K562 (cell line): ENCODE data around the gene SNAPC2. TPM values are rescaled to one million over a fixed set of nuclear protein-coding genes. Genes with fewer than 3 reads are reported as not detected.

Experiments used
- FUS ChIP-seq: fragments of 200-400 bp; formaldehyde crosslinking; optimal IDR thresholded peaks from 2 replicates; pipeline ENCODE3; 2017; ENCODE audit warnings: low read depth, low read length
- NFYB ChIP-seq: IDR thresholded peaks from 2 replicates; pipeline ENCODE4 v1.6.1; 2011; ENCODE audit warnings: mild to moderate bottlenecking, moderate library complexity; ENCODE audit not compliant: insufficient read length; ENCODE audit errors: extremely low read depth
- SMAD4 ChIP-seq: fragments of 250-450 bp; sonication (Bioruptor Pico); conservative IDR thresholded peaks from 2 replicates; pipeline ENCODE4 v1.8.0; 2021; ENCODE audit warnings: inconsistent platforms, mild to moderate bottlenecking, moderate library complexity
- ZBTB1 ChIP-seq: sonication (generic); formaldehyde crosslinking; IDR thresholded peaks from 2 replicates; pipeline ENCODE4 v1.8.1; 2023; ENCODE audit warnings: missing genetic modification reagents, low read depth, mild to moderate bottlenecking, borderline replicate concordance
- polyA plus RNA-seq, 8 experiments: library from polyadenylated mRNA; depleted of rRNA in 4 of 8; stranded (reverse) in 5 of 8; unstranded in 3 of 8; fragments of >200 nt; fragmentation: Nextera tagmentation in 2 of 8; fragmentation: Illumina TruSeq in 1 of 8; extraction: Ambion mirVana in 2 of 8; extraction: Trizol in 1 of 8; gene quantifications; 2 replicates each; pipeline versions ENCODE4 v1.2.1 to v1.2.3, GENCODE V29; 2011 to 2014; ENCODE audit warnings: inconsistent platforms in 1 of 8, missing spikeins in 1 of 8
- total RNA-seq, 7 experiments: library from RNA; depleted of rRNA in 6 of 7; stranded (reverse); fragments of >200 nt in 6 of 7; fragmentation: Illumina TruSeq in 2 of 7; extraction: Trizol in 2 of 7; gene quantifications; 2 replicates each; pipeline versions ENCODE4 v1.2.1 to v1.2.3, GENCODE V29; 2011 to 2021; ENCODE audit warnings: low replicate concordance in 1 of 7
- TF ChIP-seq, protein P1 (sequence below): fragments of 250-450 bp; sonication (Bioruptor Pico); IDR thresholded peaks from 2 replicates; pipeline ENCODE4 v1.4.0; 2020; ENCODE audit warnings: mild to moderate bottlenecking, moderate library complexity
- TF ChIP-seq, protein P2 (sequence below): sonication (generic); formaldehyde crosslinking; IDR thresholded peaks from 2 replicates; pipeline ENCODE4 v1.8.0; 2023; ENCODE audit warnings: mild to moderate bottlenecking, missing genetic modification reagents
- TF ChIP-seq, protein P3 (sequence below): fragments of 450-650 bp; conservative IDR thresholded peaks from 2 replicates; pipeline ENCODE4 v1.6.1; 2016; ENCODE audit warnings: missing genetic modification characterization, low read depth, mild to moderate bottlenecking, control low read depth, missing compliant biosample characterization
- TF ChIP-seq, protein P4 (sequence below): sonication (generic); formaldehyde crosslinking; IDR thresholded peaks from 2 replicates; pipeline ENCODE4 v1.8.1; 2023; ENCODE audit warnings: mild to moderate bottlenecking, missing genetic modification reagents

SNAPC2 gene
- total and polyA plus RNA-seq, 9 of the 15 experiments (the other 6 are each of a cell fraction or from before 2014, with no cell fraction given), result 0.59 to 45.1 (median 15.3) TPM

DNA sequence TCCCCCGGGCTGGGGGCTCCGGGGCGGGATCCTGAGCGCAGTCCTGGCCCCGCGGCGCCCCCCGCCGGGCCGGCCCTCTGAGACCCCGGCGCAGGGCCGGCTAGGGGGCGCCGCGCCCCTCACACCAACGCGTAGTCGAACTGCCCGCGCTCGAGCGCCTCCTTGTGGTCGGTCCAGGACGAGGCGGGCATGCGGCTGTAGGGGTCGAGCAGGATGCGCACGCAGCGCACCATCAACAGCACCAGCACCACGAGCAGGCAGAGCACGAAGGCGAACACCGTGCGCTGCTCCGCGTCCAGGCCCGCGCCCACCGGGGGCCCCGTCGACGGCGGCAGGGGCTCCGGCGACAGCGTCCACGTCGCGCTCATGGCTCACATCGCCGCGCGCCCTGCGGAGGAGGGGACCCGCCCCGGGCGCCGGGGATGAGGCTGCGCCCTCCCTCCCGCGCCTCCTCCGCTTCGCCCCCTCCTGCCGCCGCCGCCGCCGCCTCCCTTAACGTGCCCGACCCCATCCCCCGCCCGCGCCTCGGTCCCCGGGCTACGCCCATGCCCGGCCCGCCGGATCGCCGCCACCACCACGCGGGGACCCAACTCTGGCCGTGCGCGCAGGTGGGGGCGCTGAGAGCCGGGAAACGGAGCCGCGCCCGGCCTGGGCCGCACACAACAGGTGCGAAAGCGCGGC is 5.2 kb downstream of the SNAPC2 start (continued):
- TF ChIP-seq, protein P1, sequence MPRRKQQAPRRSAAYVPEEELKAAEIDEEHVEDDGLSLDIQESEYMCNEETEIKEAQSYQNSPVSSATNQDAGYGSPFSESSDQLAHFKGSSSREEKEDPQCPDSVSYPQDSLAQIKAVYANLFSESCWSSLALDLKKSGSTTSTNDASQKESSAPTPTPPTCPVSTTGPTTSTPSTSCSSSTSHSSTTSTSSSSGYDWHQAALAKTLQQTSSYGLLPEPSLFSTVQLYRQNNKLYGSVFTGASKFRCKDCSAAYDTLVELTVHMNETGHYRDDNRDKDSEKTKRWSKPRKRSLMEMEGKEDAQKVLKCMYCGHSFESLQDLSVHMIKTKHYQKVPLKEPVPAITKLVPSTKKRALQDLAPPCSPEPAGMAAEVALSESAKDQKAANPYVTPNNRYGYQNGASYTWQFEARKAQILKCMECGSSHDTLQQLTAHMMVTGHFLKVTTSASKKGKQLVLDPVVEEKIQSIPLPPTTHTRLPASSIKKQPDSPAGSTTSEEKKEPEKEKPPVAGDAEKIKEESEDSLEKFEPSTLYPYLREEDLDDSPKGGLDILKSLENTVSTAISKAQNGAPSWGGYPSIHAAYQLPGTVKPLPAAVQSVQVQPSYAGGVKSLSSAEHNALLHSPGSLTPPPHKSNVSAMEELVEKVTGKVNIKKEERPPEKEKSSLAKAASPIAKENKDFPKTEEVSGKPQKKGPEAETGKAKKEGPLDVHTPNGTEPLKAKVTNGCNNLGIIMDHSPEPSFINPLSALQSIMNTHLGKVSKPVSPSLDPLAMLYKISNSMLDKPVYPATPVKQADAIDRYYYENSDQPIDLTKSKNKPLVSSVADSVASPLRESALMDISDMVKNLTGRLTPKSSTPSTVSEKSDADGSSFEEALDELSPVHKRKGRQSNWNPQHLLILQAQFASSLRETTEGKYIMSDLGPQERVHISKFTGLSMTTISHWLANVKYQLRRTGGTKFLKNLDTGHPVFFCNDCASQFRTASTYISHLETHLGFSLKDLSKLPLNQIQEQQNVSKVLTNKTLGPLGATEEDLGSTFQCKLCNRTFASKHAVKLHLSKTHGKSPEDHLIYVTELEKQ (CRISPR knock-in tag), result no peak
- TF ChIP-seq FUS (no peak), ZBTB1 (CRISPR knock-in tag) (peak; percentile 76), SMAD4 (CRISPR knock-in tag) (0 out of 2 replicates have a peak, but pooled peaks have one; percentile 20), NFYB (no peak)
- TF ChIP-seq, protein P2, sequence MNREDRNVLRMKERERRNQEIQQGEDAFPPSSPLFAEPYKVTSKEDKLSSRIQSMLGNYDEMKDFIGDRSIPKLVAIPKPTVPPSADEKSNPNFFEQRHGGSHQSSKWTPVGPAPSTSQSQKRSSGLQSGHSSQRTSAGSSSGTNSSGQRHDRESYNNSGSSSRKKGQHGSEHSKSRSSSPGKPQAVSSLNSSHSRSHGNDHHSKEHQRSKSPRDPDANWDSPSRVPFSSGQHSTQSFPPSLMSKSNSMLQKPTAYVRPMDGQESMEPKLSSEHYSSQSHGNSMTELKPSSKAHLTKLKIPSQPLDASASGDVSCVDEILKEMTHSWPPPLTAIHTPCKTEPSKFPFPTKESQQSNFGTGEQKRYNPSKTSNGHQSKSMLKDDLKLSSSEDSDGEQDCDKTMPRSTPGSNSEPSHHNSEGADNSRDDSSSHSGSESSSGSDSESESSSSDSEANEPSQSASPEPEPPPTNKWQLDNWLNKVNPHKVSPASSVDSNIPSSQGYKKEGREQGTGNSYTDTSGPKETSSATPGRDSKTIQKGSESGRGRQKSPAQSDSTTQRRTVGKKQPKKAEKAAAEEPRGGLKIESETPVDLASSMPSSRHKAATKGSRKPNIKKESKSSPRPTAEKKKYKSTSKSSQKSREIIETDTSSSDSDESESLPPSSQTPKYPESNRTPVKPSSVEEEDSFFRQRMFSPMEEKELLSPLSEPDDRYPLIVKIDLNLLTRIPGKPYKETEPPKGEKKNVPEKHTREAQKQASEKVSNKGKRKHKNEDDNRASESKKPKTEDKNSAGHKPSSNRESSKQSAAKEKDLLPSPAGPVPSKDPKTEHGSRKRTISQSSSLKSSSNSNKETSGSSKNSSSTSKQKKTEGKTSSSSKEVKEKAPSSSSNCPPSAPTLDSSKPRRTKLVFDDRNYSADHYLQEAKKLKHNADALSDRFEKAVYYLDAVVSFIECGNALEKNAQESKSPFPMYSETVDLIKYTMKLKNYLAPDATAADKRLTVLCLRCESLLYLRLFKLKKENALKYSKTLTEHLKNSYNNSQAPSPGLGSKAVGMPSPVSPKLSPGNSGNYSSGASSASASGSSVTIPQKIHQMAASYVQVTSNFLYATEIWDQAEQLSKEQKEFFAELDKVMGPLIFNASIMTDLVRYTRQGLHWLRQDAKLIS, result peak; percentile 39; the same call in 1 of the 2 replicates
- TF ChIP-seq, protein P3, sequence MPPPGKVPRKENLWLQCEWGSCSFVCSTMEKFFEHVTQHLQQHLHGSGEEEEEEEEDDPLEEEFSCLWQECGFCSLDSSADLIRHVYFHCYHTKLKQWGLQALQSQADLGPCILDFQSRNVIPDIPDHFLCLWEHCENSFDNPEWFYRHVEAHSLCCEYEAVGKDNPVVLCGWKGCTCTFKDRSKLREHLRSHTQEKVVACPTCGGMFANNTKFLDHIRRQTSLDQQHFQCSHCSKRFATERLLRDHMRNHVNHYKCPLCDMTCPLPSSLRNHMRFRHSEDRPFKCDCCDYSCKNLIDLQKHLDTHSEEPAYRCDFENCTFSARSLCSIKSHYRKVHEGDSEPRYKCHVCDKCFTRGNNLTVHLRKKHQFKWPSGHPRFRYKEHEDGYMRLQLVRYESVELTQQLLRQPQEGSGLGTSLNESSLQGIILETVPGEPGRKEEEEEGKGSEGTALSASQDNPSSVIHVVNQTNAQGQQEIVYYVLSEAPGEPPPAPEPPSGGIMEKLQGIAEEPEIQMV (tag), result no peak
- TF ChIP-seq, protein P4, sequence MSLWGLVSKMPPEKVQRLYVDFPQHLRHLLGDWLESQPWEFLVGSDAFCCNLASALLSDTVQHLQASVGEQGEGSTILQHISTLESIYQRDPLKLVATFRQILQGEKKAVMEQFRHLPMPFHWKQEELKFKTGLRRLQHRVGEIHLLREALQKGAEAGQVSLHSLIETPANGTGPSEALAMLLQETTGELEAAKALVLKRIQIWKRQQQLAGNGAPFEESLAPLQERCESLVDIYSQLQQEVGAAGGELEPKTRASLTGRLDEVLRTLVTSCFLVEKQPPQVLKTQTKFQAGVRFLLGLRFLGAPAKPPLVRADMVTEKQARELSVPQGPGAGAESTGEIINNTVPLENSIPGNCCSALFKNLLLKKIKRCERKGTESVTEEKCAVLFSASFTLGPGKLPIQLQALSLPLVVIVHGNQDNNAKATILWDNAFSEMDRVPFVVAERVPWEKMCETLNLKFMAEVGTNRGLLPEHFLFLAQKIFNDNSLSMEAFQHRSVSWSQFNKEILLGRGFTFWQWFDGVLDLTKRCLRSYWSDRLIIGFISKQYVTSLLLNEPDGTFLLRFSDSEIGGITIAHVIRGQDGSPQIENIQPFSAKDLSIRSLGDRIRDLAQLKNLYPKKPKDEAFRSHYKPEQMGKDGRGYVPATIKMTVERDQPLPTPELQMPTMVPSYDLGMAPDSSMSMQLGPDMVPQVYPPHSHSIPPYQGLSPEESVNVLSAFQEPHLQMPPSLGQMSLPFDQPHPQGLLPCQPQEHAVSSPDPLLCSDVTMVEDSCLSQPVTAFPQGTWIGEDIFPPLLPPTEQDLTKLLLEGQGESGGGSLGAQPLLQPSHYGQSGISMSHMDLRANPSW (CRISPR knock-in tag), result no peak
